Skin of body (tissue), 2 donors: ENCODE measurements around the gene TUBA3E. TPM values are rescaled to one million over a fixed set of nuclear protein-coding genes. Genes with fewer than 3 reads are reported as not detected.
"Not testable (repeated sequence)": the region's sequence is repeated elsewhere in the genome, so short reads cannot be mapped to it uniquely, and the experiment has no call there.

Experiments
- DNase-seq: peaks from one replicate; lab custom pipeline; 2025; lab: John Stamatoyannopoulos, UW
- total RNA-seq: library from RNA; depleted of rRNA; stranded (reverse); fragments of >200 nt; gene quantifications from one replicate; pipeline ENCODE4 v1.2.3, GENCODE V29; 2014

The TUBA3E gene
- total RNA-seq, 1 donor from 2014 or later = not detected

DNA sequence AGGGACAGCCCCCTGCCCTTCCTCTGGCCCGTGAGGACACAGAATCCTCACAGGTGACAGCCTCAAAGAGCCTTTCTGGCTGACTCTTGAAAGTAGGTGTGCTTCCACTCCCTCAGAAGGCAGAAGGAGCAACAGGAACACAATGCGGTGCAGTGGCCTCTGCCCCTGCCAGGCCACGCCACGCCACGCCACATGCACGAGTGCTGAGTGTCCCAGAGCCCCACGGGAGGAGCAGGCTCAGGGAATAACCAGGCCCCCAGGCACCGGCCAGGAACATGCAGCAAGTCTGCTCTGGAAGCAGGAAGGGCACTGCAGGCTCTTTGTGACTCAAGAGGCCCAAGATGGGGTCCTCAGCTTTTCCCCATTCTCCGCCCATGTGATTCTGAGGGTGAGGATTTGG lies 35.3 kb downstream of the TUBA3E start:
- no peak for DNase-seq

DNA sequence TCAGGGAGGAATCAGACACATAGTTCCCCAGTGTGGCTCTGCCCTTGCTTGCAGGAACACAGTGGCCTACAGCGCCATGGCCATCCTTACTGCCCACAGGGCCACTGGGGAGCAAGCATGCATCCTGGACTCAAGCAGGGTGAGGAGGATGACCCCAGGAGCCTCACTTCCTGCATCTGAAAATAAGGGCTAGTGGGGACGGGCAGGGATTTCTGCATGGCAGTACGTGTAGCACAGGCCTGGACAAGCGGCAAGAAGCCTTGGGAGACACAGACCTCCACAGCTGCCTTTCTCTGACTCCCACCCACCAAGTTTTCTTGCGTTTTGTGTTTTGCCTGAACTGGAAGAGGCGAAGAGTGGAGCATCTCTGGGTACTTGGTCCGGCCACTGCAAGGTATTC lies 35.8 kb downstream of the TUBA3E start:
- not testable (repeated sequence) for DNase-seq

DNA sequence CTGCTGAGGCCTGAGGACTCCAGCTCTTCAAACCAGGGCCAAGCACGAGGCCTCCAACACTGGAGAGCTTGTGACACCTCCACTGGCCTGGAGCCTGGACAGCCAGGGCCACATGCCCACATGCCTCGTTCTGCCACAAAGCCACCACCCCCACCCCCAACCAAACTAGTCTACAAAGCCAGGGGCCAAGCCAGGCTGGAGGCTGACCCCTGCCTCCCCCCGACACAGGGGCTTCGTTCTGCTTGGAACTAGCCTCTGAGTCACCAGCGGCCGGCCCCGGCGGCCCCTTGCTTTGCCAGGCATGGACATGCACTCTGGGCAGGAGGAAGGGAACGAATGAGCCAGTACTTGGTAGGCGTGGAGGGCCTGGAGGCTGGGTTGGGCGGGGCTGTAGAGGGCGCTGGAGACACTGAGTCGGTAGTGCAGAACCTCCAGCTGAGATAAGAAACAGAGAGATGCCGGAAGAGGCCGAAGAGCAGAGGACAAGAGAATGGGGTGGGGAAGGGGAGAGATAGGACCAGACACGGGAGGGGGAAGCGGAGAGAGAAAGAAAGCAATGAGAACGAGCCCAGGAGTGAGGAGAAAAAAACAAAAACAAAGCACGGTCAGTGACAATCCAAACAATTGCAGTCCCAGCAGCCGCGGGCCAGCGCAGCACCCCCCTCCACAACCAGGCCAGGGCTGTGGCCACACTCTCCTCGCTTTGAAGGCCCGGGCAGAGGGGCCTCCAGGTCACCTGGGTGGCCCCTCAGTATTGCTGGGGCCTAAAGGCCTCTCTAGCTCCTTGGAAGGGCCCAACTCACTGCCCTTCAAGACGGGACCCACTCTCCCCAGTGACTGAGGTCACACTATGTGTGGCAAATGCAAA lies 37.2 kb downstream of the TUBA3E start:
- not testable (repeated sequence) for DNase-seq

DNA sequence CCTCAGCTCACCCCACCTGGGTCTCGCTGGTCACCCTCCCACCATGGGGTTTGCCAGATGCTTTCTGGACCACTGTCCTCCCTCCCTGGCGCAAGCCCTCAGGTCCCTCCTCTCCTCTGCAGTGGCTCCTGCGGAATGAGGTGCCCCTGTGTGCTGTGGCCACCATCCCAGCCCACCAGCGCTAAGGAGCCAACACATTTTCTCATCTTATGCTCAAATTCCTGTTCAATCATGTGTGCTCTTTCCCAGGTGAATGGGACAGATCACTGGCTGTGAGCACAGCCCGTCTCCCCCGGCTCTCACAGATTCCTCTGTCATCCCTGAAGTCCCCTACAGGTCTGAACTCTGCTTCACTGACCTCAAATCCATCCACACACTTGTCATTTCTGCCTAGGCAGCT lies 38.1 kb downstream of the TUBA3E start:
- no peak for DNase-seq

DNA sequence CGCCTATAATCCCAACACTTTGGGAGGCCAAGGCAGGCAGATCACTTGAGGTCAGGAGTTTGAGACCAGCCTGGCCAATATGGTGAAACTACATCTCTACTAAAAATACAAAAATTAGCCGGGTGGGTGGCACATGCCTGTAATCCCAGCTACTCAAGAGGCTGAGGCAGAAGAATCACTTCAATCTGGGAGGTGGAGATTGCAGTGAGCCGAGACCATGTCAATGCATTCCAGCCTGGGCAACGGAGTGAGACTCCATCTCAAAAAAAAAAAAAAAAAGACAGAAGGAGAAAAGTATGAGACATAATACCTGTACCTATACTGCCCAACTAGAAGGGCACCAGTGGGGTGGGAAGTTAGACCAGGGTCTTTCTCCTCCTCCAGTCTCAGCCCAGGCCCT lies 38.9 kb downstream of the TUBA3E start:
- DNase-seq = not testable (repeated sequence)

DNA sequence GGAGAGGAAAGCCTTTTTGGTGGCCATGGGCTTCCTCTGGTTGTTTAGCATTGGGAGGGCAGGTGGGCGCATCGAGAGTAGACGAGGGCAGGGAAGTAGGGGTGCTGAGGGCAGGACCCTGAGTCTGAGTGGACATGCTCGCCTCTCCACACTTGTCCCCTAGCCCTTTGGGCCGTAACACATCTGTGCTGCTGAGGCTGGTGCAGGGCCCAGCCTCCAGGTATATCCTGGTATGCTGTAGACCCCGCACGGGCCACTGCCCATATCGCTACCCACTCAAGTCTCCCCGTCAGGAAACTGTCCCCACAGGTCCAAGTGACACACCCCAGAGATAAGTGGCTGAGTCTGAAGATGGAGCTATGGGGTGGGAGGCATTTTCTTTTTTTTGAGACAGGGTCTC lies 39.6 kb downstream of the TUBA3E start:
- DNase-seq = no peak

DNA sequence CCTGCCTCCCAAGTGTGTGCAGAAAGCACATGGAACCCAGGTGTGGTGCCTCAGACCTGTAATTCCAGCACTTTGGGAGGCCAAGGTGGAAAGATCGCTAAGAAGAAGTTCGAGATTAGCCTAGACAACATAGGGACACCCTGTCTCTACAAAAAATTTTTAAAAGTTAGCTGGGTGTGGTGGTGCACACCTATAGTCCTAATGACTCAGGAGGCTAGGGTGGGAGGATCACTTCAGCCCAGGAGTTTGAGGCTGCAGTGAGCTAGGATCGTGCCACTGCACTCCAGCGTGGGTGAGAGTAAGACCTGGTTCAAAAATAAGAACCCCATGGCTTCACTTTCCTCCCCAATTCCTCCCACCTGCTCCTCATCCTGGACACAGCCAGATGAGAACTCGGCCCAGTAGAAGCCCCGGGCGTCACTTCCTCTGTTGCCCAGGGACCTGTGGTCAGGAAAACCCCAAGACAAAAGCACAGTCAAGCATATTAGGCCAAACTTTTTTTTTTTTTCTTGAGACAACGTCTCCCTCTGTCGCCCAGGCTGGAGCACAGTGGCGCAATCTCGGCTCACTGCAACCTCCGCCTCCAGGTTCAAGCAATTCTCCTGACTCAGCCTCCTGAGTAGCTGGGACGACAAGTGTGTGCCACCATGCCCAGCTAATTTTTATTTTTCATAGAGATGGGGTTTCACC lies 40.3 kb downstream of the TUBA3E start:
- DNase-seq = not testable (repeated sequence)

DNA sequence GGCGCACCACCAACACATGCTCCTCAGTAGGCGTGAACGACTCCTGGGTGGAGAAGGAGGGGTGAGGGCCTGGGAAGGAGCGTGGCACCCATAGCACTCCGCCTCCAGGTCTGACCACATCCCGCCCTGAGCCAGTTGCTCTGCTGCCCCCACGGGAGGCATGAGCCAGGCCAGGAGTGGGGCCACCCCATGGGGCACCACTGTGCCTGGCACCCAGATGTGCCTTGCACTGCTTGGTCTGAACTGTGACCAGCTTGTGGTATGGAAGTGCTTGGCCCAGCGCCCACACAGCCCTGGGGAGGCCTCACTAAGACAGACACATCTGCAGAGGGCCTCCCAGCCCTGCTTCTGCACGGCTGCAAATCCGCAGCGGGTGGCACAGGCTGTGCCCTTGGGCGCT lies 40.9 kb downstream of the TUBA3E start:
- not testable (repeated sequence) for DNase-seq

DNA sequence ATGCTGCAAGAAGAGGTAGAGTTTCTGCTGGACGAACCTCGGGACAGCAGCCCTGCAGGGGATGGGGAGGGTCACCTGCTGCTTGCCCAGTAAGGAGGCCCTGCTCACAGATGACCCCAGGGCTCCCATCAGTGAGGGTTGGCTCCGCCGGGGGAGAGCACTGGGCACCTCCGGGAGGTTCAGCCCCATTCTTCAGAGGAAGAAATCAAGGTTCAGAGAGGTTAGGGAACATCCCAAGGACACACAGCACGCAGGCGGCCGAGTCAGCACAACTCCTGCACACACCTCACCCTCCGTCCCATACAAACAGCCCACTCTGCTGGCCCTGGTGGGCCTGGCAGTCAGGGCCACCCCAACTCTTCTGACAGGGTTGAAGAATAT lies 41.6 kb downstream of the TUBA3E start:
- no peak for DNase-seq

DNA sequence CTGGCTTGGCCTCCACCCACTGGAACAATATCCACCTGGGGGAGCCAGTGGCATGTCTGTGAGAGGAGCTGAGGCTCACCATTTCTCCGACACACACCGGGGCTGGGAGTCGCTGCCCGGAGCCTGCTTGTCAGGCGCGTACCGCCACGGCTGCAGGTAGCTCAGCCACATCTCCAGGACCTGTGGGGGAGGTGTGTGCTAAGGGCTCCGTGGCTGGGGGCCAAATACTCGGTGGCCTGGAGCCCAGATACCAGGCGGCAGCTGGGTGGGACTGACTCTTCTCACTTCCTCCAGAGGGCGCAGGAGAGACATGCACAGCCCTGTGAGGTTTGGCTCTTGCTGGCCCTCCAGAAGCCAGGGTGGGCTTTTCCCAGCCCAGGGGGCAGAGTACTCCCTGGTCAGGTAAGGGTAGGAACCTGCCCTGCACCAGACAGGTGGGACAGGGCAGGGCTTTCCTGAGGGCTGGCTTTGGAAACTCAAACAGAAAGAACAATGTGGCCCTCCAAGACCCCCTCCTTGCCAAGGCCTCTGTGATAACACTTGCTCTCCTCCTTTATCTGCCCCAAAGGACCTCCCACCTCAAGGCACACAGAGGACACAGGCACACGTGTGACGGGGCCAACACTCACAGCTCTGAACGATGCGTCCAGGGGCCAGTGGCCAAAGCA lies 42.1 kb downstream of the TUBA3E start:
- DNase-seq = not testable (repeated sequence)

DNA sequence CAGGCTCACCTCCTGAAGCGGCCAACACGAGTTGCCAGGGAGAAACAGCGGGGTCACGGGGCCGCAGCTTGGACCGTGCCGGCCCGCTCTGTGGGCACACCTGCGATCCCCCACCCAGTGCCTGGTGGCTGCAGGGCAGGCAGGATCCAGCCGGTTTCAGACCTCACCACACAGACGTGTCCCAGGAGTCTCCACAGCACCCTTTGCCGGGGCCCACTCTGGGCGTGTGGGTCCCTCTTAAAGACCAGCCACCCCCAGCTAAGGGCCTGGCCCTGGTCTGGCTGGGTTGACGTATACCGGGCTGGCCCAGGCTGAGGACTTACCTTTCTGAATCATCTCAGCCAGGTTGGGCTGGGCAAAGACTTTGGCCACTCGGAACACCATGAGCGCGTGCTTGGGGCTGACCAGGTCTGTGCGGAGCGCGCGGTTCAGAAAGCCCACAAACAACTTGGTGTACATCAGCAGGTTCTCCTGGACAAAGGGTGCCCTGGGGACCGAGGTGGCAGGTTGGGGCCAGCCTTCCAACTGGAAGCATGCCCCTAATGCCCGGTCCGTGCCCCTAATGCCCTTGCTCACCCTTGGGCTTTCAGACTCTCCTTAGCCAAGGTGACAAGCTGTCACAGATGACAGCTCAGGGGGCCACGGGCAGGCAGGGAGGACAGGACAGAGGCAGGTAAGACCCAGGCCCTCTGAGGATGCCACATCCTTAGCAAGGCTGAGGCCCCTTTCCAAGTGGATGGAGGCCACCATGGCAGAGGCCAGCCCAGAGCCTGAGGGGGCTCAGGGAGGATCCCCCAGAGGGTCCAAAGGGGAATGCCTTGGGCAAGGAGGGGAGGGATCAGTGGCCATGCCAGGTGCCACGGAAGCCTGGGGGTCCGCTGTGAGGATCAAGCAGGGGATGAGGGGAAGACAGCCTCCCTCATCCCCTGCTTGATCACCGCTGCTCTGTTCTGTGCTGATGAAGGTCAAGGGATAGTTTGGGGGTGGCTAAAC lies 43.2 kb downstream of the TUBA3E start:
- no peak for DNase-seq

DNA sequence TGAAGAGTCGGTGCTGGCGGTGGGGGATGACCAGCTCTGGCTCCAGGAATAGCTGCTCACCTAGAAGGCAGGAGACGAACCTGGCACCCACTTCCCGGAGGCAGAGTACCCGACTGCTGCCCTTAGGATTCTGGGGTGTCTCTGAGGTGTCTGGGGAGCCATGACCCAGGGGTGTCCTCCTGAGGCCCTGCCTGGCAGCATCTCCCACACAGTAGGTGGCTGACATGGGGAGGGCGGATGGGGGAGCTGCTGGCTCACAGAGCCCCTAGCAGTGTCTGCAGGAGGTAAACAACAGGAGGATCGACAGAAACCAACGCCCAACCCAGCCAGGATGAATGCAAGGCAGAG lies 43.8 kb downstream of the TUBA3E start:
- not testable (repeated sequence) for DNase-seq

DNA sequence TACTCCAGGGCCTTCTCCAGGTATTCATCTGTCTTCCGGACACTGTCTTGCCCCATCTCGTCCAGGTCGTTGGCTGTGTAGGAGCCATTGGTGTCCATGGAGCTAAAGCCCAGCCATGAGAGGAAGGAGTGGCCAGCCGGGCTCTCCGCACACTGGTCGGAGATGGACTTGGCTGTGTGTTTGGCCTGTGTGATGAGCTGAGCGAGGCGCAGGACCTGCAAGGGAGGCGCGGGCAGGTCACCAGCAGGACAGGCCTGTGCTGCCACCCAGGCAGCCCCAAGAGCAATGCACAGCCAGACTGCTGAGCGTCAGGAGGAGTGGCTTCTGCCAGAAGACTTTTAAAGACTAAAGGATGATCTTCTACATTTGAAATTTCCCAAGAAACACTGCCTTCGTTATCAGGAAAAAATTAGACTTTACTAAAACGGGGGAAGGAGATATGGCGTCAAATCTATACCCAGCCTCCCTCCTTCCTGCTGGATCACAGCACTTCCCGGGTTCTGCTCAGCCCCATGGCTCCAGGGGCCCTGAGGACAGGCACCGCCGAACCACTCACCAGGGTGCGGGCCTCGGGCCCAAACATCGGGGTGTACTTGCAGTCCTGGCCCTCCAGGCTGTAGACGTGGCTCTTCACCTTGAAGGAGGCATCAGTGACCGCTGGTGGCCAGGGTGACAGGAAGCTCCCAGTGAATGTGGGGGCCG lies 44.4 kb downstream of the TUBA3E start:
- DNase-seq = not testable (repeated sequence)

DNA sequence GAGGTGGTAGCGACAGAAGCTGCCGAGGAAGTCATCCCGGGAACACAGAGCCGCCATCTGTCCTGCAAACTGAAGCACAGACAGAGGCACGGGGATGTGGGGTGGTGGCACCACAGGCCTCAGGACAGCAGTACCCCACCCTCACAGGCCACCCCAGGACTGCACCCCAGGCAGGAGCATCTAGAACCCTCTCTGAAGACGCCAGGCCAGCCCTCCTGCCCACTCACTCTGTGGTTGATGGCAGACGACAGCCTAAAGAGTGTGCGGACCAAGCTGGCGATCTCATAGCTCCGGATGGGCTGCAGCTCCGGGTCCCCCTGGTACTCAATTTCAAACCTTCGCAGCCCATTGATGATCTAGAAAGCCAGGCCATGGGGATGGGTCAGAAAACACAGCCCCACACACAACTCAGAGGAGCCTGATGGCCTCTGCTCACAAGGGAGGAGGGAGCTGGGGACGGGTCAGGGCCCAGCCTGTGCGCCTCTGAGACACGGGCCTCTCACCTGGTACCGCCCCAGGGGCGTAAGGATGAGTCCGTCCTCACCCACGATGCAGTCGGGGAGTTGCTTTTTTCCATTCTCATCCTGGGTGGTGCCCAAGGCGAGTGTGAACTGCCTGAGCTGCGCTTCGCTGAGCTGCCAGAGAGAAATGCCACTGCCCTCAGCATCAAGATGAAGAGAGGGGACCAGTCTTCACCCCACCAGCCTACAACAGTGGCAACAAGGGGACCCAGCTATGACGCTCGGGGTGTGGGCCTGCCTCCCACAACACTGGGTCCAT lies 45.2 kb downstream of the TUBA3E start:
- no peak for DNase-seq

DNA sequence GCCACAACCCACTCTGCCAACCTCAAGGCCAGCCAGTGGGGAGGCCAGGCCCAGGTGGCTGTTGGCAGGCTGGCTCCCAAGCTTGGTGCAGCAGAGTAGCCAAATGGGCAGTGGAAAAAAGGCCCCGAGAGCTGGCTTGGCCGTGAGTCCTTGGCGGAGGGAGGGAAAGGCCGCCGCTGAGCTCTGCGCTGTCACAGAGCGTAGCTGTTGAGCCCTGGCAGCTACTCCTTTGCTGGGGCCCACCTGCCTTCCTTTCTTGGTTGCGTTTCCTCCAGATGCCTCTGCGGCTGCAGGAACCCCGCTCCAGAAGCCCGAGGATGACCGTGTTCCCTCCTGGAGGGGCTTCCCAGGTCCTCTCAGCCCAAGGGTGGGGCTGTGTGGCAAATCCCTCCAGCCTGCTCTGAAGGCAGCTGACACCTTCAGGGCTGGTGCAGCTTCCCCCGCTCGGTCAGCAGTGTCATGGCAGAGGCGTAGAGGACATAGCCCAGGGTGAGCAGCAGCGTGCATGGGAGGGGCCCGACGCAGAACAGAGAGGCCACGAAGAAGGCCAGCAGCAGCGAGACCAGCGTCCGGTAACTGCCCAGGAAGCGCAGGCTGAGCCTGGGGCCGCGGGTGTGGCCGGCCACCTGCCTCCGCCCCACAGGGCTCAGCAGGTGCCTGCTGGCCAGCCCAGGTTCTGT lies 46.0 kb downstream of the TUBA3E start:
- not testable (repeated sequence) for DNase-seq

DNA sequence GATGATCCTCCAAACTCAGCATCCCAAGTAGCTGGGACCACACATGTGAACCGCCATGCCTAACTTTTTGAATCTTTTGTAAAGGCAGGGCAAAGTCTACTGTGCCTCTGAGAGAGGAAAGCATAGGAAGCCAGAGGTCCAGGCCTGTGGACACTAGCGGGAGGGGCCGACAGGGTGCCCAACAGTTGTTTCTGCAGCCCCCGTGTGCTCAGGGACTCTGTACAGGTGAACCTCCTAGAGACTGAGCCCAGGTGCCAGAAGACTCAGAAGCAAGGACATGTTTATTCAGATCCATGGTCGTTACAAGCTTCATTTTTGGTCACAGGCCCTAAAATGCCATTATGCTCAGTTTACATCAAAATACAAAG lies 47.1 kb downstream of the TUBA3E start:
- DNase-seq = not testable (repeated sequence)

DNA sequence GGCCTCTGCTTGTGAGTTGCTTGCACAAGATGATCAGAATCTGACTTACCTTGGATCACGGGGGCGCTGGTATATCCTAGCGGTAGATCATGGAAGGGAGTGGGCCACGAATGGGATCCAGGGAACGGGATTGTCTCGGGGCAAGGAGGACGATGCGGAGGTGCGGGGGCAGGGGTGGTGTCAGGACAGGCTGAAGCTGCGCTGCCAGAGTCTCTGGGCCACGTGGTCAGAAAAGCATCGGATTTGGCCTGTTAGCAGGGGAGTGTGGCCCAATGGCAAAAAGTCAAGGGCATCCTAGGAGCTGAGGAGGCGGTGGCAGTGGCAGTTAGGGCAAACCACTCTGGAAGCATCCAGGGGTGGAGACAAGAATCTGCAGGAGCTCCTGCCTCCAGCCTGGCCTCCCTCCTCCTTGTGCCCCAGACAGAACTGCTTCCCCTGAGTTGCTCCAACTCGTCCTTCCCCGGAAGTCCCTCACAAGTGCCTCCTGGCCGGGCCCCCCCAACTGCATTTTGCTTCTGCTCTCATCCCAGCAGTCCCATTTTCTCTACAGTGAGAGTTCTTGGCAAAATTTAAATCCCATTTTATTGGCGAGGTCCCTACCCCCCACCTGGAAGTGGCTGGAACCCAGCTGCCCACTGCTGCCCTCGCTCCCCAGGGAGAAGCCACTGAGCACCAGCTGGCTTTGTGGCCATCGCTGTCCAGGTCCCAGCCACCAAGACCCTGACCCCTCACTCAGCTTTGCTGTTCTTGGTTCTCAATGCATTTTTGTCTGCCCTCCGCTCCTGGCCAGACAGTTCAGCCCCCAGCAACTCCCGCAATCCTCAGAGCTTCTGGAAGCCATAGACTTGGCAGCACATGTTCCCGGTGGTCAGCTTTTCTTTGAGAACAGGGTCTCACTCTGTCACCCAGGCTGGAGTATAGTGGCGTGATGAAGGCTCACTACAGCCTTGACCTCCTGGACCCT lies 47.8 kb downstream of the TUBA3E start:
- DNase-seq = no peak

DNA sequence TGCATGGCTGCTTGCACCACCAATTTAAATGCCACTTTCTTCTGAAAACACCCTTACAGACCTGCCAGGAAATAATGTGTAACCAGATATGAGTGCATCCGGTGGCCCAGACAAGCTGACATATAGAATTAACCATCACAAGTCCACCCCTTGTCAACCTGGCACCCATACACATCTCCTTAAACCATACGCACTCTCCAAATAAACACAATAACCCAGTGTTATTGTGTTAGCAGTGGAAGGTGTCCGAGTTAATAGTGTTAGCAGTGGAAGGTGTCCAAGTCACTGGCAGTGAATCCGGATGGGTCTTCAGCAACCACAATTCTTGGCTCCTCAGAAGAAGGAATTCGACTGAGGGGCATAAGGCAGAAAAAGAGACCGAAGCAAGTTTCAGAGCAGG lies 49.7 kb downstream of the TUBA3E start:
- not testable (repeated sequence) for DNase-seq
